Activated effector memory CD4-positive, alpha-beta T cell treated with Interleukin-2 at 50 U/mL for 16 hours (primary cell): ENCODE data around the gene CHRNG.

ENCODE experiments used
- DNase-seq: peaks from one replicate; pipeline ENCODE4 v3.0.0-alpha.2; 2020

CHRNG gene

GRCh38 chr2:232539298-232540231, at the start of gene CHRNG:
TSS of gene CHRNG (plus strand) at chr2:232539692. CDS start at chr2:232539748, 56 bp downstream.
- no peak for DNase-seq

DNA sequence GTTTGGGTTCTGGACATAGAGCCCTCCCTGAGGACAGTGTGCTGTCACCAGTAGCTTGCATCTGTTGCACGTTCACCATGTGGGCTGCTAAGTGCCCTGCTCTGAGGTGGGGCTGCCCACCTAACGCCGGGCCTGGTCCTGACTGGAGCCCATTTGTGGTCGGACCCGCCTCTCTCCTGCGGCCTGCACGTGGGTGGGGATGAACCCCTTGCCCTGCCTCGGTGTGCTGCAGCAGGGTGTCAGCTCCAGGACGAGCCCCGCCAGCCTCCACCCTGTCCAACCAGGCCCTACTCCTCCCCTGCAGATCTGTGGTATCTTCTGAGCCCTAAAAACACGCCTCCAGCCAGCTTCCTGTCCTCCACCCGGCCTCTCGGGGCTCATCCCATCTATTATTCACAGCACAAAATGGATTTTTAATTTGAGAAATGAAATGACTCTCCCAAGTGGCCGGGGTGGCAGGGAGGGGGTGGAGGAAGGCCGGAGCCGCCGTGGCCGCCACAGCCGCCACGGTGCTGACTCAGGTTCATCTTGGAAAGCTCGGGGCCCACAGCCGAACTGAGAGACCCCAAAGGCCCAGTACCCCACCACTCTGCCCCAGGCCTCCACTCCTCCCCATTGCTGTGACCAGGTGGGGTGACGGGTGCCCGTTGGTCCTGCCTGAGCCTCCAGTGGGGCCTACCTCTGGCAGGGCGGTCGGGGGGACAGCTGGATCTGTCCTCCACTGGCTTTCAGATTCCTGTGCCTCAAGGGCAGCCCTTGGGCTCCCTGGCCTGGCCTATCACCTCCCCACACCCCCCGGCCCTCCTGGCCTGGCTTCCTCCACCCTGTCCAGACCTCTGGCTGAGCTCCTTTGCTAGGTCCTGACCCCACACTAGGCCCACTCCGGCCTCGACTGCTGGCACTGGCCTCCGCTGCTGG, 49.0 kb upstream of the CHRNG start:
- no peak for DNase-seq

DNA sequence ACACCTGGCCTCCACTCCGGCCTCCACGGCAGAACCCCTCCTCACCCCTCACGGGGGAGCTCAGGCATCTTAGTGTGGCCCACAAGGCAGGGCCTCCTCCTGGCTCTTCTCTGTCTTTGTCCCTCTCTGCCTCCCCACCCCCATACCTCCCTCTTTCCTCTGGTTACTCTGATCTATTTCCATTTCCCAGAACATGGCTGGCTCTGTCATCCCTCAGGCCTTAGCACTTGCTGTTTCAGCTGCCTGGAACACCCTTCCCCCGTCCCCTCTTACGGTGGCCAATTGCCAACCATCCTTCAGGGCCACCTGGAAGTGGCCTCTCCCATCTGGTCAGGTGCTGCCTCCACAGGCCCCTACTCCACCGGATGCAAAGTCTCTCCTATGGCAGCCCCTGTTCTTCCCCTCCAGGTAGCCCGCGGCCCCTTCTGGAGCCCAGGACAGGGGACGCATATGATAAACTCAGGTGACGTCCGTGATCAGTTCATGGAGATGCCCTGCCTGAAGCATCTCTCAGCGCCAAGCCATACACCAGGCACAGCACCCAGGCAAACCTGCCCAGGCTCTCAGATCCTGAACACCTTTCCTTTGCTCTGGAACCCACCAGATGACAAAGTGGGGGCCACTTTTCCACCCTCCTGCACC, 48.2 kb upstream of the CHRNG start:
- DNase-seq, result no peak

GRCh38 chr2:232492236-232492848, 47.1 kb upstream of the CHRNG start:
- no peak for DNase-seq

DNA sequence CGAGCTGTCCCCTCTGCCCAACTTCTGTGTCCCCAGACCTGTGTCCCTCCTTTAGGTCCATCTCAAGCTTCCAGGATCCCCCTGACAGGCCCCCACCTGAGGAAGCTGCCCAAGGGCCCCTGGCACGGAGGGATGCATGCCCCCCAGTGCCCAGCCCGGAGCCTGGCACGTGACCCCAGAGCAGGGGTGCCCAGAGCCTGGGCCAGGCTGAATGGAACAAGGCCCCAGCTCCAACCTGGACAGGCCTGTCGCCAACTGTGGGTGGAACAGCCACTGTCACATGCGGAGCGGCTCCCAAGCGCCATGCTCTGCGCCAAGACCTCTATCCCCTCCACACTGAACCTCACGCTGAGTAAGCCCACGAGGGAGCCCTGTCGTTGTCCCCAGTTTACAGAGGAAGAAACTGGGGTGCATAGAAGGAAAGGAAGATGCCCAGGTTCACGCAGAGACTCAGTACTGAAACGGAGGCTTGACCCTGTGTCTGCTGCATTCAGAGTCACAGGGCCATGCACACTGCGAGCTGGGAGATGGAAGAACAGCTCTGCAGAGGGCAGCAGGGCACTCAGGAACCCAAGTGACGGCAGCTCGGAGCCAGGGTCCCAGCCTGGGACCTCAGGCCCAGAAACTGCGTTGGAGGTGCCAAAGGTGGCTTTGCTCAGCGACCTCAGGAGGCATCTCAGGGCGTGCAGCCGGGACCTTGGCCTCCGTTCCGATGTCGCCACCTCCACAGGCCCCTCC, 46.4 kb upstream of the CHRNG start:
- DNase-seq, result no peak

DNA sequence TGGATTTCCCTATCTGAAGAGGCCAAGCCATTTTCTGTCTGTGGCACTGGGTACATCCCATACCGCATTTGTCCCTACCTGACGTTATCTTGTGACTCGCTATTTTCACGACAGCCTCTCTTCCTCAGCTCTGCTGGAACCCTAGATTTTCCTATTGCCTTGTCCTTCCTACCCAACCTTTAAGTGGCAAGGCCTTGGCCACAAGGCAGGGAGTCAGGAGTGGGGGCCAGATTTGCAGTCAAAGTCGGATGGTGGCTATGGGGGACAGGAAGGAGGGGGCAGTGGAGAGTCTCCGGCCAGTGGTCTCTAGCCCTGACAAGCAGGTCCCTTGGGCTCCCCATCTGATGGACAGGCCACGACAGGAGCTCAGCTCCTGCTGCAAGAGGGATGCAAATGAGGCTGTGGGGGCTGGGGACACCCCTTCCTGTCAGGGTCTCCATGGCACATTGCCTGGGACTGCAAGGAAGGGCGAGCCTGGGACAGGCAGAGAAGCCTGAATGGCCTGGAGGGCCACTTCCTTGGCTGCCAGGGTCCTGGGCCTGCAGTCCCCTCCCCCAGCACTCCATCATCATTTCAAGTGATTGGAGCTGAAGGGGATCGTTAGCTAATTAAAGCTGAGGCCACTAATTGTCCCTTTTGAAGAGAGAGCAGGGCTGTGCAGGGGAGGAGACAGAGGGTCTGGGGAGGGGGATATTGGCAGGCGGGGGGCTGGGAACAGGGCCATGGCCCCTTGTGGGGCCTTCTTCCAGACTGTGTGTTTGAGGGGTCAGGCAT, 45.6 kb upstream of the CHRNG start:
- no peak for DNase-seq

GRCh38 chr2:232494542-232494941, 45.0 kb upstream of the CHRNG start:
- DNase-seq, result no peak

- DNase-seq, result no peak
These were observed 44.2 kb upstream of the CHRNG start for GRCh38 chr2:232495292-232495691.

DNA sequence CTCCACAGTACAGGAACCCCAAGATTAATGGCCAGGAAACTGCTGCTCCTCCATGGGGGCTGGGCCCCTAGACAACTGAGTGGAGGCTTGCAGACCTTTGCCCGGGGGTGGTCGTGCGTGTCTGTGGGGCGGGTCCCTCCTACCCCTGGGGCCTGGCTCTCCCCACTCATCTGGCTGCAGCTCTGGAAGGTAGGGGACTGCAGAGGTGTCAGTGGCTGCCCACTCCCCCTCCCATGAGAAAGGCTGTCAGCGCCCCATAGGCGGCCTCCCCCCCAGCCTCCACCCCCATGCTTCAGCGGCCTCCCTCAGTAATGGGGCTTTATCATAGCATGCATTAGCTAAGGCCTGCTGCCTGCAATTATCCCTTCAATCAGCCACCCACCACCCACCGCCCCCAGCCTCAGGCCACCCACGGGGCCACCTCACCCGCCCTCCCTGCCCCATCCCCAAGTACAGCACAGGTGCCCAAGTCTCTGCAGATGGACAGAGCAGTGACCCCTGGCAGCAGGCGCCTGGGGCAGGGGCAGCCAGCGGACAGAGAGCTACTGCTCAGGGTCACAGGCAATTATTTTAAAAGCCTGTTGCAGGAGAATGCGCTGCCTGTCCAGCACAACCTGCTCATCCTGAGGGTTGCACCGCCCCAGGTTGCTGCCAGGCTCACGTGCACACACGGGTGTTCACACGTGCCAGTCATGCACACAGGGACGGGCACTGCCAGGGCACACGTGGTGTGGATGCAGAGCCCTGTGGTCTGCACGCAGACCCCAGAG, 42.8 kb upstream of the CHRNG start:
- no peak for DNase-seq

- DNase-seq, result no peak
These were observed 42.1 kb upstream of the CHRNG start for GRCh38 chr2:232497348-232497747.

DNA sequence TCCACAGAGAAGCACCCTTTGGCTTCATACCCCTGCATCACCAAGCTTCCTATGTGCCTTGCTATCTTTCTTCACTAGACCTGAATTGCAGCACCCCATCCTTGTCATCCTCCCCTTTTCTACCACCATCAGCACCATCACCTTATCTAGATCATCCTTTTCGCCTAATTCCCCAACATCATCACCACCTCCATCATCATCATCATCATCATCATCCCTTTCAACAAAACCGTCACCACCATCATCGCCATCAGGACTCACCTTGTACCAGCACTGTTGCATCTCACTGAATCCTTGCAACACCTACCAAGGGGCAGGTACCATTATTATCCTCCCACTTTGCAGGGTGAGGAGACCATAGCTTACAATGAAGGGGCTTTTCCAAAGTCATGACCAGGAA, 41.0 kb upstream of the CHRNG start:
- no peak for DNase-seq

GRCh38 chr2:232501331-232501771, 38.1 kb upstream of the CHRNG start:
- no peak for DNase-seq

DNA sequence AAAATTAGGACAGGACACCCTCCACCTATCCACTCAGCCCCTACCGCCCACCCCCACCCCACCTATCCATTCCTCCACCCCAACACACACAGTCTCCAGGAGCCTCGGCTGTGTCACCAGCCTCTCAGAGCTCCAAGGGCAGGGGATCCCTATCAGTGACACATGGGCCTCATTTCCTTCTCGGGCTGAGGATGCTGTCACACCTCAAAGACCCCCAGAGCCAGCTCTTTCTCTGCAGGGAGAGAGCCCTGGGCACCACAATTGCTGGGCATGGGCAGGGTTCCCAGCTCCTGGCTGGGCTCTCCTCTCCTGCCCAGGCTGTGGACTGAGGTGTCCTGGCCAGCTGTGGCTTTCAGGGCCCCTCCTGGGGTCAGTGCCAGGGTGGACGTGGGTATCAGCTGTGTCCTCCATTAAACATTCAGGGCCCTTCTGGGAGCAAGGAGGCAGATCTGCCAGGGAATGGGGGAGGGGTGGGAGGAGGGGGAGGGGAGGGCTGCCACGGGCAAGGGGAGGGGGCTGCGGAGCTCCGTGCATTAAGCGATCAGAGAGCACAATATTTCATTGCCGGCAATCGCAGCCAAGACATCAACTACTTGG, 37.6 kb upstream of the CHRNG start:
- no peak for DNase-seq

- DNase-seq, result no peak
These were observed 37.0 kb upstream of the CHRNG start for GRCh38 chr2:232502511-232502910.

- DNase-seq, result peak; percentile 13
These were observed 36.3 kb upstream of the CHRNG start for GRCh38 chr2:232502911-232503808.

DNA sequence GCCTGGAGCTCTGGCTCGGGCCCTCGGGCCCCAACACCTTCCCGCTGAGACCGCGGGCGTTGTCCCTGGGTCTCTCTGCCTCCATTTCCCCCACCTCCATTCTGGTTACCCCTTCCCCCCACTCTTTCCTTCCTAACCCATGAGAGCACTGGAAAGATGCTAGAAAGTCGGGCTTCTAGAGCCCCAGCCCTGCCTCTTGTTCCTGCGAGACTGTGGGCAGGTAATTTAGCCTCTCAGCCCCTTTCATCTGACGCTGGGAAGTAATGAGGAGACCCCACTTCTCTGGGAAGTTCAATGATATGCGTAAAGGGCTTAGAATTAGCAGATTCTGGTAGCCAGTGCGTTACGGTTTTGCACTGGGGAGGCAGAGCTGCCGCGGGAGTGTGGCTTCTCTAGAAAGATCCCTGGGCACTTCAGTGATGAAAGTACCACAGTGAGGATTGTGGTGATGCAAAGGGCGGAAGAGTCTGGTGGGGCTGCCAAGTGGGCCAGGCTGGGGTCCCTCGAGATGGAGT, 35.6 kb upstream of the CHRNG start:
- DNase-seq, result no peak

- no peak for DNase-seq
These were observed 35.1 kb upstream of the CHRNG start for GRCh38 chr2:232504438-232504837.

DNA sequence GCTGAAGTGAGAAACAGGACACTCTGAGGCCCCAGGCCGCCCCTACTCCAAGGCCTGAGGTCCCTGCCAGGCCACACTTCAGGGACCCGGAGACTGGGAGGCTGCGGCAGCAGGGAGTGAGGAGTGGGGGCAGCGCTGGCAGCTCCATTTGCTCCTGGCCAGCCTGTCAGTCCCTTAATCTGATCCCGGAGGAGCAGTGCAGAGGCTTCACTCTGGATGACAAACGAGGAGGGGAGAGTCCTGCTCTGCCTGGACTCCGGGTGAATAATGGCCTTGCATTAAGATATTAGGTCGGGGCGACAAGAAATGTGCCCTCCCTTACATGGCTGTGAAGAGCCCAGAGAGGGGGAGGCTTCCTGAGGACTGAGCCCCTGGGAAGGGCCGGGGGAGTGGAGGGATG, 33.6 kb upstream of the CHRNG start:
- no peak for DNase-seq

DNA sequence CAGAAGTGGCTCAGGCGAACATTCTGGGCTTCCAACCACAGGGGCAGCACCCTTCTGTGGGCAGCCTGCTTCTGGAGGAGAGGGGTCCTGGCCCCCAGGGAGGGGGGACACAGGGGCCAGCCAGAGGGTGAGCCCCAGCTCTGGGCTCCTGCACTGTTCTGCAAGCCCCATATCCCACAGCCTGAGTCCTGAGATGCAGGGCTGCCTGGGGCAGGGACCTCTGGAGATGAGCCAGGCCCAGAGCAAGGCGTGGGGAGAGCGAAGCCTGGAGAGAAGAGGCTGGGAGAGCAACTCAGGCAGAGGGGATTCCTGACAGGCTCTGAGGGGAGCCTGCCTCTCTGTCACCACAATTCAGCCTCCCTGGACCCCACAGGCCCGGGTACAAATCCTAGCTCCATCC, 32.8 kb upstream of the CHRNG start:
- no peak for DNase-seq
